B cell (primary cell): ENCODE data around the gene HLX. TPM values are rescaled to one million over a fixed set of nuclear protein-coding genes. Genes with fewer than 3 reads are reported as not detected.

Experiments
- ATAC-seq: fragments of 200-7000 bp; cut with Tn5 transposase; one replicate; pipeline ENCODE4 v1.10.0; 2021; ENCODE audit warnings: low read depth, mild to moderate bottlenecking, moderate number of reproducible peaks, moderate library complexity
- CTCF ChIA-PET: fragments of 350-600 bp; sonication (Branson Sonifier 250); formaldehyde crosslinking; loops from one replicate; lab custom pipeline; 2021; ENCODE audit warnings: antibody characterized with exemption, inconsistent platforms; lab: Charles Lee
- POLR2A ChIA-PET: fragments of 350-600 bp; sonication (Branson Sonifier 250); formaldehyde crosslinking; loops from one replicate; lab custom pipeline; 2021; ENCODE audit warnings: antibody characterized with exemption; lab: Charles Lee
- DNase-seq: peaks from one replicate; pipeline ENCODE4 v3.0.0; 2013
- H2AFZ ChIP-seq: 2 replicates; pipeline ENCODE4 v1.6.1; 2012; ENCODE audit warnings: mild to moderate bottlenecking, low read depth, low read length; ENCODE audit not compliant: insufficient read depth, poor library complexity, severe bottlenecking
- H3K27ac ChIP-seq, 2 donors: 1 replicate in 1 of 2; 2 replicates in 1 of 2; pipeline ENCODE4 v1.5.1; 2012 to 2013; ENCODE audit warnings: low read length in 2 of 2, mild to moderate bottlenecking in 2 of 2, moderate library complexity in 1 of 2
- H3K27me3 ChIP-seq, 4 experiments: fragments of 200-600 bp in 1 of 4; sonication (generic) in 1 of 4; replicated peaks in 1 of 4; 1 replicate in 2 of 4; 2 replicates in 2 of 4; pipeline versions ENCODE4 v1.6.1 to v1.7.0; 2013 to 2016; ENCODE audit warnings: low read length in 3 of 4, mild to moderate bottlenecking in 2 of 4, mixed read lengths in 1 of 4, moderate library complexity in 1 of 4; ENCODE audit not compliant: insufficient read depth in 4 of 4, control insufficient read depth in 3 of 4; ENCODE audit errors: control extremely low read depth in 1 of 4
- H3K36me3 ChIP-seq, 2 experiments: replicated peaks in 1 of 2; 1 replicate in 1 of 2; 2 replicates in 1 of 2; pipeline versions ENCODE4 v1.6.1 to v1.7.1; 2013; ENCODE audit warnings: low read length in 1 of 2; ENCODE audit not compliant: insufficient read depth in 2 of 2, control insufficient read depth in 1 of 2; ENCODE audit errors: control extremely low read depth in 1 of 2, extremely low read depth in 1 of 2
- H3K4me1 ChIP-seq, 2 donors: fragments of 200-600 bp in 1 of 2; sonication (generic) in 1 of 2; 1 replicate in 1 of 2; 2 replicates in 1 of 2; pipeline versions ENCODE4 v1.5.1 to v1.6.1; 2013 to 2017; ENCODE audit warnings: low read length in 2 of 2; ENCODE audit not compliant: control insufficient read depth in 2 of 2, insufficient read depth in 2 of 2
- H3K4me2 ChIP-seq: replicated peaks from 2 replicates; pipeline ENCODE3; 2012; ENCODE audit warnings: mild to moderate bottlenecking, low read depth, low read length; ENCODE audit not compliant: poor library complexity, severe bottlenecking
- H3K4me3 ChIP-seq, 5 experiments: fragments of 200-600 bp in 1 of 5; sonication (generic) in 1 of 5; 1 replicate in 3 of 5; 2 replicates in 2 of 5; pipeline versions ENCODE4 v1.5.1 to v1.7.0; 2011 to 2016; ENCODE audit warnings: low read length in 4 of 5, mild to moderate bottlenecking in 4 of 5, low read depth in 2 of 5, control low read depth in 1 of 5, moderate library complexity in 1 of 5; ENCODE audit not compliant: insufficient read depth in 1 of 5; ENCODE audit errors: control extremely low read depth in 1 of 5, extremely low read depth in 1 of 5
- H3K79me2 ChIP-seq: fragments of 200-600 bp; sonication (generic); one replicate; pipeline ENCODE4 v1.6.0; 2016; ENCODE audit warnings: low read length; ENCODE audit not compliant: control insufficient read depth, insufficient read depth
- H3K9ac ChIP-seq: fragments of 200-600 bp; sonication (generic); 2 replicates; pipeline ENCODE4 v1.6.1; 2017; ENCODE audit warnings: mild to moderate bottlenecking, low read length, moderate library complexity
- H3K9me3 ChIP-seq, 3 donors: one replicate each; pipeline versions ENCODE4 v1.6.1 to v1.7.1; 2013; ENCODE audit warnings: low read length in 2 of 3; ENCODE audit not compliant: control insufficient read depth in 2 of 3, insufficient read depth in 1 of 3; ENCODE audit errors: control extremely low read depth in 1 of 3
- H4K20me1 ChIP-seq: 2 replicates; pipeline ENCODE4 v1.6.0; 2012; ENCODE audit warnings: mild to moderate bottlenecking, low read length; ENCODE audit not compliant: insufficient read depth, control insufficient read depth, poor library complexity, severe bottlenecking
- H3K27ac Mint-ChIP-seq: one replicate; pipeline ENCODE4 v1.8.0; 2021; ENCODE audit warnings: mixed read lengths
- H3K27me3 Mint-ChIP-seq: one replicate; pipeline ENCODE4 v1.8.0; 2021; ENCODE audit warnings: mixed read lengths
- H3K4me1 Mint-ChIP-seq: one replicate; pipeline ENCODE4 v1.8.0; 2021; ENCODE audit warnings: mixed read lengths
- H3K4me3 Mint-ChIP-seq: one replicate; pipeline ENCODE4 v1.8.0; 2021; ENCODE audit warnings: mixed read lengths
- H3K9me3 Mint-ChIP-seq: one replicate; pipeline ENCODE4 v1.8.0; 2022; ENCODE audit warnings: mixed read lengths; ENCODE audit not compliant: insufficient read depth
- CTCF ChIP-seq: fragments of 200-600 bp; IDR thresholded peaks from one replicate; pipeline ENCODE4 v1.8.0; 2022; ENCODE audit warnings: antibody characterized with exemption, mild to moderate bottlenecking
- EZH2 ChIP-seq: IDR thresholded peaks from 2 replicates; pipeline ENCODE4 v1.6.1; 2012; ENCODE audit warnings: borderline replicate concordance, low read depth, mild to moderate bottlenecking, moderate library complexity, low read length; ENCODE audit not compliant: insufficient read depth, poor library complexity, severe bottlenecking
- WGBS: methylation state at CpG from one replicate; pipeline ENCODE4 v1.1.5; 2013; ENCODE audit warnings: missing lambda C conversion rate; ENCODE audit not compliant: insufficient coverage; 5-methylcytosine and 5-hydroxymethylcytosine counted together
- intact Hi-C: fragments of 100-400 bp; cut with micrococcal nuclease; formaldehyde crosslinking; loops from one replicate; pipeline ENCODE4 v1.10.0; 2022
- polyA plus RNA-seq: library from polyadenylated mRNA; depleted of rRNA; stranded (reverse); fragments of >200 nt; gene quantifications from 2 replicates; pipeline ENCODE4 v1.2.3, GENCODE V29; 2012
- total RNA-seq, 2 donors: library from RNA; stranded (reverse); fragments of 120-200 nt in 1 of 2; gene quantifications; 1 replicate in 1 of 2; 2 replicates in 1 of 2; pipeline versions ENCODE4 v1.2.3 to v1.2.4, GENCODE V29; 2013 to 2022

HLX gene
- total and polyA plus RNA-seq, 2 donors (not counting 1 experiment from before 2014, with no cell fraction given) = 3.4 to 9.1 TPM

DNA sequence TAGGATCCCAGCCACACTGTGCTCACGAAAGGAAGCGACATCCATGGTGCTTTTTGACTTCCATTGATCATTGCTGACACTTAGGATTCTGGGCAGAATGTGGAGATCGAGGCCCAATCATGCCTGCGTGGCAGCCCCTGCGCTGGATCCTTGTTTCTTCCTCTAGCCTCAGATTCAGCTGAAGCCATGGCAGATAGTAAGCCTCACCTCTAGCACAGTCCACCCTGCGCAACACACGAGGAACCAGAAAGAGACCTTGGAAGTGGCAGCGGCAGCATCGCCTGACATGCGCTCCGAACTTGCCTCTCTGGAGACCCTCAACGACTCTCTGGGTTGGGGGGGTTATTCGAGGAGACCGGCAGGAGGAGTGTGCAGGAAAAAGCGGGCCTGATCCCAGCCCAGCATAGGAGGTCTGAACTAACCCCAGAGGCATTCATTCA lies 10.6 kb downstream of the HLX start:
- no peak overlapping the region for H3K27ac ChIP-seq
- H3K36me3 ChIP-seq = no peaks in the 10 kb centered on the region
- intact Hi-C loops = loop anchor here (1.0 kb wide), 1 partner anchor 10 kb away; no protein-coding TSS in a partner anchor
- H3K27me3 ChIP-seq = peaks cover 0 to 89% (median 66%) of the 10 kb centered on the region in 4 experiments
- DNase-seq (no peak), ATAC-seq (no peak)
- no peaks in the 10 kb centered on the region for H4K20me1 ChIP-seq
- Mint-ChIP-seq H3K27ac (no peak overlapping the region), H3K4me1 (peaks cover 47% of the 10 kb centered on the region), H3K27me3 (peaks cover 77% of the 10 kb centered on the region), H3K9me3 (no peaks in the 10 kb centered on the region), H3K4me3 (no peak overlapping the region)
- no peak overlapping the region for H3K9ac ChIP-seq
- peaks cover 55 to 56% of the 10 kb centered on the region in 2 donors for H3K4me1 ChIP-seq
- H3K4me3 ChIP-seq = no peak overlapping the region
- H2AFZ ChIP-seq = no peak overlapping the region
- ChIA-PET CTCF (interaction anchor here (1.2 to 1.4 kb wide), 2 partner anchors 14 to 15 kb away, joined by 4 to 8 read pairs; no protein-coding TSS in a partner anchor), POLR2A (no interaction called here)
- 92% methylated on average over 7 of the region's 15 CpGs for WGBS
- TF ChIP-seq CTCF (no peak), EZH2 (no peak)
- H3K79me2 ChIP-seq = no peaks in the 10 kb centered on the region
- no peak overlapping the region for H3K4me2 ChIP-seq
- peaks cover 0 to 49% (median 0%) of the 10 kb centered on the region in 3 donors for H3K9me3 ChIP-seq

DNA sequence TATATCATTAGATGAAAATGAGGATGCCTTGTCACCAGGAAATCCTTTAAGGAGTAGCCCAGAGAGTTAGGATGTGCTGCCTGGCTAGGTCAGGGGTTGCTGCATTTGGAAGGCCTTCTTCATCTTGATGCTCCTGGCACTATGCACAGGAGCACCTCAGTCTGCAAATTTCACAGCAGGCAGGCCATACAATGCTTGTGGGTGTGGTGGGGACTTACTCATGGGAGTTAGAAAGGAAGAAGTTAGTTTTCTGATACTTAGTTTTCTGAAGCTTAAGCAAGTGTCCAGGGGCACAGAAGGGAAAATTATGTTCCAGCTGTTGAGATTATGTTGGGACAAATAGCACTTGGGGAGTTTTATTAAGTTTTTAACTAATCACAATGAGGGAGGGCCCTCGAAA lies 11.4 kb downstream of the HLX start:
- no peaks in the 10 kb centered on the region for H3K9me3 Mint-ChIP-seq
- Histone ChIP-seq H3K9me3 (peaks cover 0 to 54% (median 0%) of the 10 kb centered on the region in 3 donors), H3K27me3 (peaks cover 0 to 89% (median 66%) of the 10 kb centered on the region in 4 experiments), H3K4me3 (peak overlapping the region in 1 of 5 experiments; percentile 46), H3K4me2 (peak overlapping the region; percentile 60), H2AFZ (no peak overlapping the region), H3K36me3 (no peaks in the 10 kb centered on the region), H3K4me1 (peaks cover 55 to 56% of the 10 kb centered on the region in 2 donors), H3K9ac (no peak overlapping the region), H4K20me1 (no peaks in the 10 kb centered on the region), H3K79me2 (no peaks in the 10 kb centered on the region), H3K27ac (no peak overlapping the region)
- ChIA-PET POLR2A (no interaction called here), CTCF (interaction anchor here (1.4 kb wide), 1 partner anchor 15 kb away, joined by 4 read pairs; no protein-coding TSS in a partner anchor)
- WGBS = 73% methylated on average over 1 of the region's 1 CpG
- H3K4me1 Mint-ChIP-seq = peaks cover 47% of the 10 kb centered on the region
- peak overlapping the region; percentile 3 for H3K4me3 Mint-ChIP-seq
- intact Hi-C loops = loop anchor here (1.0 kb wide), 1 partner anchor 10 kb away; no protein-coding TSS in a partner anchor
- ATAC-seq (no peak), DNase-seq (no peak)
- no peak overlapping the region for H3K27ac Mint-ChIP-seq
- TF ChIP-seq EZH2 = no peak
- no peak for TF ChIP-seq CTCF
- H3K27me3 Mint-ChIP-seq = peaks cover 81% of the 10 kb centered on the region
